ENCODE results near the gene BCL2.

DNA sequence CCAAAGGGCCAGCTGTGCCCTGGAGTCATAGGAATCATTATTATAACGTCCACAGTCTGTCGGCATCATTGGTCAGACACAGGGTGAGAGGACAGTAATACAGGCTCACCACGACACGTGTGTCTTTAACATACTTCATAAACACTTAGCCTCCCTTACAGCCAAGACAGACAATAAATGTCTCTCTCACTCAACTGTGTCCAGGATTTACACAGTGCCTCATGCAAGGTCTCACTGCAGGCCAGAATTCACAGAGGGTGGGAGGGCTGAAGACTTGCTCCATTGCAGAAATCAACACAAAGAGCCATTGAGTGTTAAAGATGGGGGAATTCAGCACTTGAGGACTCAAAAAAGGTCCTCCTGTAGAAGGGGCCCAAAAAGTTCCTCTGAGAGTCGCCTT, 210.5 kb downstream of the BCL2 start:
- TF ChIP-seq, protein P1, sequence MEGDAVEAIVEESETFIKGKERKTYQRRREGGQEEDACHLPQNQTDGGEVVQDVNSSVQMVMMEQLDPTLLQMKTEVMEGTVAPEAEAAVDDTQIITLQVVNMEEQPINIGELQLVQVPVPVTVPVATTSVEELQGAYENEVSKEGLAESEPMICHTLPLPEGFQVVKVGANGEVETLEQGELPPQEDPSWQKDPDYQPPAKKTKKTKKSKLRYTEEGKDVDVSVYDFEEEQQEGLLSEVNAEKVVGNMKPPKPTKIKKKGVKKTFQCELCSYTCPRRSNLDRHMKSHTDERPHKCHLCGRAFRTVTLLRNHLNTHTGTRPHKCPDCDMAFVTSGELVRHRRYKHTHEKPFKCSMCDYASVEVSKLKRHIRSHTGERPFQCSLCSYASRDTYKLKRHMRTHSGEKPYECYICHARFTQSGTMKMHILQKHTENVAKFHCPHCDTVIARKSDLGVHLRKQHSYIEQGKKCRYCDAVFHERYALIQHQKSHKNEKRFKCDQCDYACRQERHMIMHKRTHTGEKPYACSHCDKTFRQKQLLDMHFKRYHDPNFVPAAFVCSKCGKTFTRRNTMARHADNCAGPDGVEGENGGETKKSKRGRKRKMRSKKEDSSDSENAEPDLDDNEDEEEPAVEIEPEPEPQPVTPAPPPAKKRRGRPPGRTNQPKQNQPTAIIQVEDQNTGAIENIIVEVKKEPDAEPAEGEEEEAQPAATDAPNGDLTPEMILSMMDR (conservative IDR thresholded peaks at IDR 0.05; ENCODE audit: low read length): no peak
- TF ChIP-seq EZH2phosphoT487 (IDR thresholded peaks at IDR 0.05; ENCODE audit: borderline replicate concordance, low read depth, low read length): no peak
